IPS-18c (cell line): ENCODE measurements around the gene ODAD2.

Source experiments
- H3K4me3 ChIP-seq: 2 replicates; pipeline ENCODE4 v1.7.0; 2013; ENCODE audit warnings: low read depth, mild to moderate bottlenecking, low read length, moderate library complexity; ENCODE audit not compliant: insufficient read depth
- H3K9me3 ChIP-seq: one replicate; pipeline ENCODE4 v1.6.1; 2013; ENCODE audit warnings: mild to moderate bottlenecking, low read length, moderate library complexity; ENCODE audit not compliant: control insufficient read depth, insufficient read depth

The ODAD2 gene

GRCh38 chr10:27819781-27820531 lies 178.9 kb downstream of the ODAD2 start:
- H3K9me3 ChIP-seq: no peaks in the 10 kb centered on the region
- H3K4me3 ChIP-seq: no peak overlapping the region

- Histone ChIP-seq H3K4me3 (no peak overlapping the region), H3K9me3 (no peaks in the 10 kb centered on the region)
Measured at GRCh38 chr10:27816320-27816719, 182.6 kb downstream of the ODAD2 start.

- Histone ChIP-seq H3K4me3 (no peak overlapping the region), H3K9me3 (no peaks in the 10 kb centered on the region)
Measured at GRCh38 chr10:27815846-27816245, 183.0 kb downstream of the ODAD2 start.

- H3K9me3 ChIP-seq: no peaks in the 10 kb centered on the region
- no peak overlapping the region for H3K4me3 ChIP-seq
Measured at GRCh38 chr10:27815261-27815660, 183.6 kb downstream of the ODAD2 start.

GRCh38 chr10:27805180-27805579 lies 193.7 kb downstream of the ODAD2 start:
- H3K4me3 ChIP-seq: no peak overlapping the region
- H3K9me3 ChIP-seq: no peaks in the 10 kb centered on the region

- Histone ChIP-seq H3K4me3 (no peak overlapping the region), H3K9me3 (no peaks in the 10 kb centered on the region)
Measured at GRCh38 chr10:27804136-27804535, 194.7 kb downstream of the ODAD2 start.

GRCh38 chr10:27801171-27801785 lies 197.6 kb downstream of the ODAD2 start:
- Histone ChIP-seq H3K4me3 (no peak overlapping the region), H3K9me3 (no peaks in the 10 kb centered on the region)

- no peak overlapping the region for H3K4me3 ChIP-seq
- no peaks in the 10 kb centered on the region for H3K9me3 ChIP-seq
Measured at GRCh38 chr10:27799046-27799445, 199.8 kb downstream of the ODAD2 start.

GRCh38 chr10:27794157-27794556 lies 204.7 kb downstream of the ODAD2 start:
- Histone ChIP-seq H3K9me3 (no peaks in the 10 kb centered on the region), H3K4me3 (no peak overlapping the region)

- no peaks in the 10 kb centered on the region for H3K9me3 ChIP-seq
- no peak overlapping the region for H3K4me3 ChIP-seq
Measured at GRCh38 chr10:27792216-27792615, 206.7 kb downstream of the ODAD2 start.

GRCh38 chr10:27784272-27784671 lies 214.6 kb downstream of the ODAD2 start:
- Histone ChIP-seq H3K4me3 (no peak overlapping the region), H3K9me3 (peaks cover 2% of the 10 kb centered on the region)

- peaks cover 2% of the 10 kb centered on the region for H3K9me3 ChIP-seq
- no peak overlapping the region for H3K4me3 ChIP-seq
Measured at GRCh38 chr10:27783660-27784059, 215.2 kb downstream of the ODAD2 start.

- no peak overlapping the region for H3K4me3 ChIP-seq
- peaks cover 2% of the 10 kb centered on the region for H3K9me3 ChIP-seq
Measured at GRCh38 chr10:27779462-27780015, 219.3 kb downstream of the ODAD2 start.

GRCh38 chr10:27774831-27775230 lies 224.0 kb downstream of the ODAD2 start:
- H3K4me3 ChIP-seq: no peak overlapping the region
- no peaks in the 10 kb centered on the region for H3K9me3 ChIP-seq

- peaks cover 2% of the 10 kb centered on the region for H3K9me3 ChIP-seq
- no peak overlapping the region for H3K4me3 ChIP-seq
Measured at GRCh38 chr10:27771231-27771630, 227.6 kb downstream of the ODAD2 start.

GRCh38 chr10:27770181-27770580 lies 228.7 kb downstream of the ODAD2 start:
- H3K4me3 ChIP-seq: no peak overlapping the region
- H3K9me3 ChIP-seq: peaks cover 2% of the 10 kb centered on the region
